ENCODE results near the gene ARMCX1. TPM values are rescaled to one million over a fixed set of nuclear protein-coding genes. Genes with fewer than 3 reads are reported as not detected.

The ARMCX1 gene
- total and polyA plus RNA-seq, 10 of the 15 experiments (the other 5 are each of a cell fraction or from before 2014, with no cell fraction given) = 0.02 to 0.07 (median 0.05) TPM; not detected in 7

DNA sequence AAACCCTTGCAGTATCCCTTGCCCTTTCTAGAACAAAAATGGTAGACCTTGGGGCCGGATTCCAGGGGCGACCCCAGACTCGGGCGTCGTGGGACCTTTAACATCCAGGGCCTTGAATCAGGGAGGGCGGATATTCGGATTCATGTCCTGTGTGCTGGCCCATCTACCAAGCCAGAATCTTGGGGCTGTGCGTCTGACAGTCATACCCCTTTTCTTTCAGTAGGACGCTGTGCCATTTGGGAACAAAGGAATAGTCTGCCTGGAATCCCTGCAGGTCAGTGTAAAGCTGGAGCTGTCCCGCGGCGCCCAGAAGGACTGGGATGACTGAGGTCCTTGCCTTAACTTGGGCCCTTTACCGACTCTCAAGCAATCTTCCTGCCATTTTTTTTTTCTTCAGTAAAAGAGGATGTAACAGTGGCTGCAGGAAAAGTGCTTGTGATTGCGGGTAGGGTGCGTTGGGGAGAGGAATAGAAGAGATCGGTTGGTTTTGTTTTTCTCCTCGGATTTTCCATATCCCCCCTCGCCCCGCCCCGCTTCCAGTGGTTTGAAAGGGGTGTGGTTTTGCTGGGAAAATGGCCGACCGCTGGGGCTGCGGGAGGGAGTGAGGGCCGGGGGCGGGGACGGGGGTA lies 518 bp downstream of the ARMCX1 start:
- no peak for TF ChIP-seq SMC3 (IDR thresholded peaks at IDR 0.05; ENCODE audit: borderline replicate concordance, low read length)
- TF ChIP-seq, protein P1, sequence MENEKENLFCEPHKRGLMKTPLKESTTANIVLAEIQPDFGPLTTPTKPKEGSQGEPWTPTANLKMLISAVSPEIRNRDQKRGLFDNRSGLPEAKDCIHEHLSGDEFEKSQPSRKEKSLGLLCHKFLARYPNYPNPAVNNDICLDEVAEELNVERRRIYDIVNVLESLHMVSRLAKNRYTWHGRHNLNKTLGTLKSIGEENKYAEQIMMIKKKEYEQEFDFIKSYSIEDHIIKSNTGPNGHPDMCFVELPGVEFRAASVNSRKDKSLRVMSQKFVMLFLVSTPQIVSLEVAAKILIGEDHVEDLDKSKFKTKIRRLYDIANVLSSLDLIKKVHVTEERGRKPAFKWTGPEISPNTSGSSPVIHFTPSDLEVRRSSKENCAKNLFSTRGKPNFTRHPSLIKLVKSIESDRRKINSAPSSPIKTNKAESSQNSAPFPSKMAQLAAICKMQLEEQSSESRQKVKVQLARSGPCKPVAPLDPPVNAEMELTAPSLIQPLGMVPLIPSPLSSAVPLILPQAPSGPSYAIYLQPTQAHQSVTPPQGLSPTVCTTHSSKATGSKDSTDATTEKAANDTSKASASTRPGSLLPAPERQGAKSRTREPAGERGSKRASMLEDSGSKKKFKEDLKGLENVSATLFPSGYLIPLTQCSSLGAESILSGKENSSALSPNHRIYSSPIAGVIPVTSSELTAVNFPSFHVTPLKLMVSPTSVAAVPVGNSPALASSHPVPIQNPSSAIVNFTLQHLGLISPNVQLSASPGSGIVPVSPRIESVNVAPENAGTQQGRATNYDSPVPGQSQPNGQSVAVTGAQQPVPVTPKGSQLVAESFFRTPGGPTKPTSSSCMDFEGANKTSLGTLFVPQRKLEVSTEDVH (IDR thresholded peaks at IDR 0.05; ENCODE audit: low read depth, partially characterized antibody) = no peak
- no peak for TF ChIP-seq JUND (IDR thresholded peaks at IDR 0.05; ENCODE audit: low read depth, low read length)
- TF ChIP-seq FOXK2 (IDR thresholded peaks at IDR 0.05) = no peak
- no peak for TF ChIP-seq ATF7 (IDR thresholded peaks at IDR 0.05; ENCODE audit: low read depth)
- TF ChIP-seq, protein P2, sequence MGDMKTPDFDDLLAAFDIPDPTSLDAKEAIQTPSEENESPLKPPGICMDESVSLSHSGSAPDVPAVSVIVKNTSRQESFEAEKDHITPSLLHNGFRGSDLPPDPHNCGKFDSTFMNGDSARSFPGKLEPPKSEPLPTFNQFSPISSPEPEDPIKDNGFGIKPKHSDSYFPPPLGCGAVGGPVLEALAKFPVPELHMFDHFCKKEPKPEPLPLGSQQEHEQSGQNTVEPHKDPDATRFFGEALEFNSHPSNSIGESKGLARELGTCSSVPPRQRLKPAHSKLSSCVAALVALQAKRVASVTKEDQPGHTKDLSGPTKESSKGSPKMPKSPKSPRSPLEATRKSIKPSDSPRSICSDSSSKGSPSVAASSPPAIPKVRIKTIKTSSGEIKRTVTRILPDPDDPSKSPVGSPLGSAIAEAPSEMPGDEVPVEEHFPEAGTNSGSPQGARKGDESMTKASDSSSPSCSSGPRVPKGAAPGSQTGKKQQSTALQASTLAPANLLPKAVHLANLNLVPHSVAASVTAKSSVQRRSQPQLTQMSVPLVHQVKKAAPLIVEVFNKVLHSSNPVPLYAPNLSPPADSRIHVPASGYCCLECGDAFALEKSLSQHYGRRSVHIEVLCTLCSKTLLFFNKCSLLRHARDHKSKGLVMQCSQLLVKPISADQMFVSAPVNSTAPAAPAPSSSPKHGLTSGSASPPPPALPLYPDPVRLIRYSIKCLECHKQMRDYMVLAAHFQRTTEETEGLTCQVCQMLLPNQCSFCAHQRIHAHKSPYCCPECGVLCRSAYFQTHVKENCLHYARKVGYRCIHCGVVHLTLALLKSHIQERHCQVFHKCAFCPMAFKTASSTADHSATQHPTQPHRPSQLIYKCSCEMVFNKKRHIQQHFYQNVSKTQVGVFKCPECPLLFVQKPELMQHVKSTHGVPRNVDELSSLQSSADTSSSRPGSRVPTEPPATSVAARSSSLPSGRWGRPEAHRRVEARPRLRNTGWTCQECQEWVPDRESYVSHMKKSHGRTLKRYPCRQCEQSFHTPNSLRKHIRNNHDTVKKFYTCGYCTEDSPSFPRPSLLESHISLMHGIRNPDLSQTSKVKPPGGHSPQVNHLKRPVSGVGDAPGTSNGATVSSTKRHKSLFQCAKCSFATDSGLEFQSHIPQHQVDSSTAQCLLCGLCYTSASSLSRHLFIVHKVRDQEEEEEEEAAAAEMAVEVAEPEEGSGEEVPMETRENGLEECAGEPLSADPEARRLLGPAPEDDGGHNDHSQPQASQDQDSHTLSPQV (IDR thresholded peaks at IDR 0.05) = no peak
- no peak for TF ChIP-seq ESRRA (IDR thresholded peaks at IDR 0.05; ENCODE audit: low read length)
- ChIA-PET SMC1A (ENCODE audit: uncharacterized antibody, unreplicated experiment) (no interaction called here), POLR2A (no interaction called here), CTCF (no interaction called here), RAD21 (ENCODE audit: unreplicated experiment) (no interaction called here)
- H2AFZ ChIP-seq (ENCODE audit: control insufficient read depth, low read depth, low read length) = no peak overlapping the region
- H3K4me3 ChIP-seq = no peak overlapping the region
- no peaks in the 10 kb centered on the region for H3K79me2 ChIP-seq (ENCODE audit: control insufficient read depth, insufficient read depth, low read length)
- BruUV-seq (replicated peaks) = no TSS peak
- H3K4me1 ChIP-seq (ENCODE audit: control insufficient read depth, insufficient read depth, low read length) = no peaks in the 10 kb centered on the region
- no peak overlapping the region for H3K4me2 ChIP-seq (ENCODE audit: control insufficient read depth, insufficient read depth)
- no peaks in the 10 kb centered on the region for H3K36me3 ChIP-seq (ENCODE audit: control insufficient read depth in 2 of 2, insufficient read depth in 2 of 2, low read length in 1 of 2)
- H3K9ac ChIP-seq (ENCODE audit: control insufficient read depth, insufficient read depth, low read length) = no peak overlapping the region
- no peak overlapping the region for H3K27ac ChIP-seq (ENCODE audit: control insufficient read depth, insufficient read depth)
- no peaks in the 10 kb centered on the region for H3K9me3 ChIP-seq (replicated peaks; ENCODE audit: control insufficient read depth, insufficient read depth, low read length)
- H4K20me1 ChIP-seq (ENCODE audit: control insufficient read depth, insufficient read depth) = no peaks in the 10 kb centered on the region
- FAIRE-seq = no peak
- H3K27me3 ChIP-seq (replicated peaks in 1 of 2; ENCODE audit: control insufficient read depth in 2 of 2, insufficient read depth in 2 of 2, low read length in 1 of 2) = no peaks in the 10 kb centered on the region
- ATAC-seq = no peak
- in situ Hi-C loops (cut with MboI) = no loop called here
- 22% methylated on average over 26 of the region's 26 CpGs for WGBS (ENCODE audit: insufficient coverage, insufficient replicate concordance, low lambda C conversion rate, missing lambda C conversion rate)
- intact Hi-C loops (cut with micrococcal nuclease; ENCODE audit: unreplicated experiment) = no loop called here
- no peak for DNase-seq (ENCODE audit: low read depth, low spot score)

Data from GM12878 (cell line).